CD4-positive, alpha-beta T cell treated with Interleukin-17A for 4 hours (primary cell): Measurements from ENCODE around the gene IPO13.

Experiments
- DNase-seq: peaks from one replicate; pipeline ENCODE4 v3.0.0-alpha.2; 2020; ENCODE audit warnings: mixed read lengths

Gene IPO13

GRCh38 chr1:43946236-43947060, at the start of gene IPO13:
IPO13 (plus strand) TSS chr1:43946950; CDS start chr1:43947601, 651 bp downstream.
- peak; percentile 95 for DNase-seq

GRCh38 chr1:43898981-43899380, 47.8 kb upstream of the IPO13 start:
- DNase-seq: no peak

GRCh38 chr1:43900386-43900785, 46.4 kb upstream of the IPO13 start:
- no peak for DNase-seq

- no peak for DNase-seq
These were observed 45.4 kb upstream of the IPO13 start for GRCh38 chr1:43901196-43901961.

- no peak for DNase-seq
These were observed 44.5 kb upstream of the IPO13 start for GRCh38 chr1:43902058-43902831.

- DNase-seq: no peak
These were observed 41.8 kb upstream of the IPO13 start for GRCh38 chr1:43904660-43905551.

GRCh38 chr1:43908226-43908625, 38.5 kb upstream of the IPO13 start:
- no peak for DNase-seq

GRCh38 chr1:43908858-43909257, 37.9 kb upstream of the IPO13 start:
- DNase-seq: no peak

- DNase-seq: no peak
These were observed 36.4 kb upstream of the IPO13 start for GRCh38 chr1:43910343-43910742.

- DNase-seq: no peak
These were observed 34.1 kb upstream of the IPO13 start for GRCh38 chr1:43912607-43913006.

GRCh38 chr1:43913051-43913501, 33.7 kb upstream of the IPO13 start:
- no peak for DNase-seq

GRCh38 chr1:43913666-43914360, 32.9 kb upstream of the IPO13 start:
- no peak for DNase-seq

GRCh38 chr1:43914576-43915525, 31.9 kb upstream of the IPO13 start:
- no peak for DNase-seq

- DNase-seq: no peak
These were observed 26.8 kb upstream of the IPO13 start for GRCh38 chr1:43919906-43920305.

GRCh38 chr1:43921022-43921421, 25.7 kb upstream of the IPO13 start:
- no peak for DNase-seq

- DNase-seq: no peak
These were observed 22.2 kb upstream of the IPO13 start for GRCh38 chr1:43924516-43924915.

GRCh38 chr1:43925846-43926245, 20.9 kb upstream of the IPO13 start:
- no peak for DNase-seq

- DNase-seq: peak; percentile 17
These were observed 16.4 kb upstream of the IPO13 start for GRCh38 chr1:43930168-43930948.

GRCh38 chr1:43930949-43931275, 15.8 kb upstream of the IPO13 start:
- no peak for DNase-seq
